Ascending aorta (tissue), 2 donors: Measurements from ENCODE around the gene BMP7. TPM values are rescaled to one million over a fixed set of nuclear protein-coding genes. Genes with fewer than 3 reads are reported as not detected.

Source experiments
- DNase-seq, 2 donors: peaks; one replicate each; pipeline ENCODE4 v3.0.0-alpha.2; 2019; ENCODE audit warnings: low spot score in 2 of 2
- H3K27ac ChIP-seq, 2 donors: fragments of 200-600 bp; sonication (generic); one replicate each; pipeline ENCODE4 v1.5.1; 2016 to 2017; ENCODE audit warnings: mild to moderate bottlenecking in 1 of 2
- H3K27me3 ChIP-seq: fragments of 200-600 bp; sonication (generic); one replicate; pipeline ENCODE4 v1.5.1; 2017
- H3K36me3 ChIP-seq, 2 donors: fragments of 200-600 bp; sonication (generic); one replicate each; pipeline ENCODE4 v1.5.1; 2016
- H3K4me1 ChIP-seq, 2 donors: fragments of 200-600 bp; sonication (generic); one replicate each; pipeline ENCODE4 v1.5.1; 2016 to 2017; ENCODE audit warnings: mild to moderate bottlenecking in 1 of 2
- H3K4me3 ChIP-seq, 2 donors: fragments of 200-600 bp; sonication (generic); one replicate each; pipeline ENCODE4 v1.5.1; 2016 to 2017; ENCODE audit warnings: mild to moderate bottlenecking in 1 of 2
- H3K9me3 ChIP-seq, 2 donors: fragments of 200-600 bp; sonication (generic); one replicate each; pipeline ENCODE4 v1.5.1; 2016
- CTCF ChIP-seq, 3 experiments: fragments of 200-600 bp in 2 of 3; fragments of 450-650 bp in 1 of 3; sonication (generic) in 2 of 3; IDR thresholded peaks; one replicate each; pipeline ENCODE4 v1.5.1; 2016 to 2019; ENCODE audit warnings: antibody characterized with exemption in 3 of 3, mild to moderate bottlenecking in 1 of 3, moderate library complexity in 1 of 3
- intact Hi-C: fragments of 100-400 bp; cut with DNase I; formaldehyde crosslinking; loops from one replicate; pipeline ENCODE4 v1.15.1; 2023
- total RNA-seq: library from RNA; depleted of rRNA; stranded (reverse); fragments of >200 nt; gene quantifications from one replicate; pipeline ENCODE4 v1.1.0, GENCODE V29; 2016

BMP7 gene
- total RNA-seq, 1 donor from 2014 or later, result not detected

- H3K36me3 ChIP-seq, result no peaks in the 10 kb centered on the region
- no peaks in the 10 kb centered on the region for H3K4me1 ChIP-seq
- H3K9me3 ChIP-seq, result no peaks in the 10 kb centered on the region
- H3K4me3 ChIP-seq, result no peak overlapping the region
- no peak overlapping the region for H3K27ac ChIP-seq
- DNase-seq, result no peak
- TF ChIP-seq CTCF (IDR thresholded peaks at IDR 0.05), result no peak
- intact Hi-C loops, result no loop called here
- no peaks in the 10 kb centered on the region for H3K27me3 ChIP-seq
These were observed 42.6 kb downstream of the BMP7 start for GRCh38 chr20:57223648-57224489.

GRCh38 chr20:57222631-57222950 is 43.9 kb downstream of the BMP7 start:
- H3K27me3 ChIP-seq, result no peaks in the 10 kb centered on the region
- TF ChIP-seq CTCF (IDR thresholded peaks at IDR 0.05), result no peak
- no peaks in the 10 kb centered on the region for H3K36me3 ChIP-seq
- H3K9me3 ChIP-seq, result no peaks in the 10 kb centered on the region
- intact Hi-C loops, result no loop called here
- H3K27ac ChIP-seq, result no peak overlapping the region
- DNase-seq, result no peak
- H3K4me3 ChIP-seq, result no peak overlapping the region
- H3K4me1 ChIP-seq, result no peaks in the 10 kb centered on the region

- Histone ChIP-seq H3K36me3 (no peaks in the 10 kb centered on the region), H3K27ac (no peak overlapping the region), H3K4me1 (no peaks in the 10 kb centered on the region), H3K27me3 (no peaks in the 10 kb centered on the region), H3K4me3 (no peak overlapping the region), H3K9me3 (no peaks in the 10 kb centered on the region)
- intact Hi-C loops, result no loop called here
- no peak for DNase-seq
- no peak for TF ChIP-seq CTCF (IDR thresholded peaks at IDR 0.05)
These were observed 44.4 kb downstream of the BMP7 start for GRCh38 chr20:57221916-57222630.

GRCh38 chr20:57220337-57221145 is 45.9 kb downstream of the BMP7 start:
- Histone ChIP-seq H3K36me3 (no peaks in the 10 kb centered on the region), H3K27ac (no peak overlapping the region), H3K9me3 (no peaks in the 10 kb centered on the region), H3K27me3 (no peaks in the 10 kb centered on the region), H3K4me1 (no peaks in the 10 kb centered on the region), H3K4me3 (no peak overlapping the region)
- TF ChIP-seq CTCF (IDR thresholded peaks at IDR 0.05), result no peak
- no peak for DNase-seq
- intact Hi-C loops, result no loop called here

- no peak for DNase-seq
- Histone ChIP-seq H3K27me3 (no peaks in the 10 kb centered on the region), H3K36me3 (no peaks in the 10 kb centered on the region), H3K27ac (no peak overlapping the region), H3K4me3 (no peak overlapping the region), H3K9me3 (no peaks in the 10 kb centered on the region), H3K4me1 (no peaks in the 10 kb centered on the region)
- intact Hi-C loops, result no loop called here
- no peak for TF ChIP-seq CTCF (IDR thresholded peaks at IDR 0.05)
These were observed 47.3 kb downstream of the BMP7 start for GRCh38 chr20:57219071-57219677.
